Skeletal muscle cell (primary cell): ENCODE data around the gene CHAMP1.

ENCODE experiments used
- DNase-seq: peaks from one replicate; pipeline ENCODE4 v3.0.0-alpha.2; 2010; ENCODE audit warnings: low read depth
- H3K4me3 ChIP-seq: 2 replicates; pipeline ENCODE4 v1.5.1; 2011; ENCODE audit warnings: low read depth, mild to moderate bottlenecking, control low read depth, low read length, moderate library complexity

Gene CHAMP1

GRCh38 chr13:114296448-114296847, 17.9 kb upstream of the CHAMP1 start:
- no peak overlapping the region for H3K4me3 ChIP-seq
- no peak for DNase-seq

- no peak for DNase-seq
- H3K4me3 ChIP-seq: no peak overlapping the region
These were observed 17.4 kb upstream of the CHAMP1 start for GRCh38 chr13:114296902-114297301.

GRCh38 chr13:114298866-114299265, 15.4 kb upstream of the CHAMP1 start:
- H3K4me3 ChIP-seq: no peak overlapping the region
- peak; percentile 49 for DNase-seq

- no peak overlapping the region for H3K4me3 ChIP-seq
These were observed 14.5 kb upstream of the CHAMP1 start for GRCh38 chr13:114299604-114300305.

GRCh38 chr13:114303700-114304327, 10.5 kb upstream of the CHAMP1 start:
- no peak overlapping the region for H3K4me3 ChIP-seq
- no peak for DNase-seq

More at GRCh38 chr13:114299604-114300305, 14.5 kb upstream of the CHAMP1 start:
- no peak for DNase-seq

GRCh38 chr13:114304346-114305034, 9.8 kb upstream of the CHAMP1 start:
- DNase-seq: no peak
- no peak overlapping the region for H3K4me3 ChIP-seq

- no peak overlapping the region for H3K4me3 ChIP-seq
- no peak for DNase-seq
These were observed 5.2 kb upstream of the CHAMP1 start for GRCh38 chr13:114309086-114309485.

GRCh38 chr13:114309806-114310410, 4.4 kb upstream of the CHAMP1 start:
- H3K4me3 ChIP-seq: no peak overlapping the region
- DNase-seq: no peak

- no peak for DNase-seq
These were observed 3.3 kb upstream of the CHAMP1 start for GRCh38 chr13:114310956-114311355.

GRCh38 chr13:114311387-114311786, 2.9 kb upstream of the CHAMP1 start:
- H3K4me3 ChIP-seq: no peak overlapping the region
- DNase-seq: no peak

More at GRCh38 chr13:114310956-114311355, 3.3 kb upstream of the CHAMP1 start:
- H3K4me3 ChIP-seq: no peak overlapping the region

GRCh38 chr13:114311908-114312307, 2.4 kb upstream of the CHAMP1 start:
- peak; percentile 56 for DNase-seq
- no peak overlapping the region for H3K4me3 ChIP-seq

- peak overlapping the region; percentile 65 for H3K4me3 ChIP-seq
- no peak for DNase-seq
These were observed 1.0 kb upstream of the CHAMP1 start for GRCh38 chr13:114313061-114313860.

- H3K4me3 ChIP-seq: peak overlapping the region; percentile 65
- DNase-seq: no peak
These were observed 927 bp downstream of the CHAMP1 start for GRCh38 chr13:114315074-114315785.

GRCh38 chr13:114318624-114319023, 4.3 kb downstream of the CHAMP1 start:
- no peak overlapping the region for H3K4me3 ChIP-seq

GRCh38 chr13:114319441-114319913, 5.2 kb downstream of the CHAMP1 start:
- peak; percentile 48 for DNase-seq
- no peak overlapping the region for H3K4me3 ChIP-seq

More at GRCh38 chr13:114318624-114319023, 4.3 kb downstream of the CHAMP1 start:
- DNase-seq: no peak

- DNase-seq: no peak
- H3K4me3 ChIP-seq: no peak overlapping the region
These were observed 5.8 kb downstream of the CHAMP1 start for GRCh38 chr13:114320065-114320464.

GRCh38 chr13:114321256-114321655, 7.0 kb downstream of the CHAMP1 start:
- no peak overlapping the region for H3K4me3 ChIP-seq
- no peak for DNase-seq

GRCh38 chr13:114323349-114323748, 9.0 kb downstream of the CHAMP1 start:
- H3K4me3 ChIP-seq: no peak overlapping the region
- DNase-seq: no peak

GRCh38 chr13:114324334-114324733, 10.0 kb downstream of the CHAMP1 start:
- no peak overlapping the region for H3K4me3 ChIP-seq
- no peak for DNase-seq
